Epidermal melanocyte (primary cell): ENCODE data around the gene COPG1.
A peak's percentile ranks its signal among the peaks of the same experiment; 100 is the strongest.

Experiments used
- DNase-seq: peaks from one replicate; pipeline ENCODE4 v3.0.0; 2011; ENCODE audit warnings: low spot score; ENCODE audit not compliant: insufficient read length

Gene COPG1

DNA sequence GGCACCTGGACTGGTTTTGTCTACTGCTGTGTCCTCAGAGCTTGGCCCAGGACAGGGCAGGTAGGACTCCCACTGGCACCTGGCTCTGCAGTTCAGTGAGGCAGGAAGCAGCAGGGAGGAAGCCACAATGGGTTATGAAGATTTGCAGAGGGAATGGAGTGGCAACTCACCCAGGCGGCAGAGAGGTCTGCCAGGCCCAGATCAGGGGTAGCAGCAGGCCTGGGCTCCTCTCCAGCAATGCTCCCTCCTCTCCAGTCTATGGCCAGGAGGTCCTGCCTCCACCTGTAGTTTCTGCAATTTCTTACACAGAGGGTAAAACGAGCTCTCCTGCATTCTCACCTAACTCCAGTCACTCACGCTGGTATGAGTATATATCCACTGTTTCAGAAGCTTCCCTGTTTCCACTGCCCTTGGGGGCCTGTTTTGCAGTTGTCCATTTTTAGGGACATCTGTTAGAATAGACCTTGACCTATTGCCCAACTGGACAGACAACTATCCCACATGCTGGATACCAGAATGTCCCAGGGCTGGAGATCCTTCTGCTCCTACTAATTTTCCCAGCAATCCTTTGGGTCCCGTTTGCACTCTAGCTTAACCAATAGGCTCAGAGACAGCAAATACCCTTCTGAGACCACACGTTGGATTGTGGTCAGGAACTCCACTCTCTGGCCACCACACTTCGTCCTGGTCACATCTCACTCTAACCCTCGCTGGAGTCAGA is 64.4 kb downstream of the COPG1 start:
- DNase-seq, result no peak

DNA sequence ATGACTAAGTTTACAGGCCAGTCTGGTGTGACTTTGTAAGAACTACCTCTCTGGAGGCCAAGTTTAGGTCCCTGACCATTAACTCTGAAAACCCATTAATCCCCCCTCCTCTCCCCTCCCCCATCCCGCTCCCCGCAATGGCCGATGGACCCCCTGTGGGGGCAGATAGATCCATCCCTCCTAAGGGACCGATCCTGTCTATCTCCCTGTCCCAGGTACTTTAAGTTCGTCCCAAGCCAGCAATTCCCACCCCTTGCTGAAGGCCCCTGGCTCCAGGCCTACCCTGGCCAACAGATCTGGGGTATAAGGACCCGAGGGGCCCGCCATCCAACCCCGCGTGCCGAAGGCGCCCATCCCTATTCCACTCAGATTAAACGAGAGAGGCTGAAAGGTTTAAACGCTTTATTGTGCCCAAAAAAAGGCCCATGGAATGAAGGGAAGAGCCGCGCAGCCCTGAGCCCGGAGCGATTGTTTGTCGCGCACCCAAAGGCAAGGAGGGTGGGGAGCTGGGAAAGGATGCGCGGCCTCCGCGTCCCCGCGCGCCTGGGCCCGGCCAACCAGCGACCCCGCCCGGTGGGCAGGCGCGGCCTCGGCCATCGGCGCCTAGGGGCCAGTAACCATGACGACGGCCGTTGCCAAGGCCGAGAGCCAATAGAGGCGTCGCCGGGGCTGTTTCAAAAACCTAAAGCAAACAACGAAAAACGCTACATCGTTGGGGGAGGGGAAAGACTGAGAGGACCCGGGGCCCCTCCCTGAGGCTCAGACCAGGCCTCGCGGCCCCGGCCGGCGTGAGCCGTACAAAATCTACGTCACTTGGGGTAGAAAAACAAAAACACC is 65.2 kb downstream of the COPG1 start:
- DNase-seq, result peak; percentile 90

DNA sequence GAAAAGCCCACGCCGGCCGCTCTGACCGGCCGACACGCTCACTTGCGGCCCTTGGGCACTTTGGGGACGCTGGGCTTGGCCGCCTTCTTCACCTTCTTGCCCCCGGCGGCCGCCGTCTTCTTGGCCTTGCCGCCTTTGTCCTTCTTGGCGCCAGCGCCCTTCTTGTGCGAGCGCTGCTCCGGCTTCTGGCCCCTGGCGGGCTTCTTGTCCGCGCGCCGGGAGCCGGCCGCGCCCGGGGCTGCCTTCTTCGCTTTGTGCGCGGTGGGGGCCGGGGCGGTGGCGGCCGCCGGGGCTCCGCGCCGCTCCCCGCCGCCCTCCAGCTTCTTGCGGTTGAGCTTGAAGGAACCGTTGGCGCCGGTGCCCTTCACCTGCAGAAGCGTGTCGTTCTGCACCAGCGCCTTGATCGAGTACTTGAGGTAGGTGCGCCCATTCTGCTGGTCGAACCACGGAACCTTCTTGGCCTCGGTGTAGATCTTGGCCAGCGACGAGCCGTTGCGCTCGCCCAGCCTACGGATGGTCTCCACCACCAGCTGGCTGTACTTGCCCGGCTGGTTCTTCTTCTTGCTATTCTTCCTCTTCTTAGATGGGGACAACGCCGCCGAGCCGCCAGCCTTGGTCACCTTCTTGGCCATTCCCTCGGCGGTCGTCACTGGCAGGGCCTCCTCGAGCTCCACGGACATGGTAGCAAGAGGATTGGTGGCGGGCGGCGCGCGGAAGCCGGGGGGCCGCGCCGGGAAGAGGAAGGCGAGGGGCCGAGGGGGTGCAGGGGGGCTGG is 66.0 kb downstream of the COPG1 start:
- no peak for DNase-seq

DNA sequence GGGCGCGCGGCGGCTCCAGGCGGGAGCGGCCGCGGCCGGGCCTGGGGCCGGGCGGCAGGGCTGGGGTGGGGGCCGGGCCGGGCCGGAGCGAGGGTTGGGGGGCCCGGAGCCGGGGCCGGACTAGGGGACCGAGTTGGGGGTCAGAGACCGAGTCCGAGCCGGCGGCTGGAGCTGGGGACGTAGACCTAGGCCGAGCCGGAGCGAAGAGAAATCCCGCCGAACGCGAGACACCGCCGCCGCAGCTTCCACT is 66.5 kb downstream of the COPG1 start:
- no peak for DNase-seq

DNA sequence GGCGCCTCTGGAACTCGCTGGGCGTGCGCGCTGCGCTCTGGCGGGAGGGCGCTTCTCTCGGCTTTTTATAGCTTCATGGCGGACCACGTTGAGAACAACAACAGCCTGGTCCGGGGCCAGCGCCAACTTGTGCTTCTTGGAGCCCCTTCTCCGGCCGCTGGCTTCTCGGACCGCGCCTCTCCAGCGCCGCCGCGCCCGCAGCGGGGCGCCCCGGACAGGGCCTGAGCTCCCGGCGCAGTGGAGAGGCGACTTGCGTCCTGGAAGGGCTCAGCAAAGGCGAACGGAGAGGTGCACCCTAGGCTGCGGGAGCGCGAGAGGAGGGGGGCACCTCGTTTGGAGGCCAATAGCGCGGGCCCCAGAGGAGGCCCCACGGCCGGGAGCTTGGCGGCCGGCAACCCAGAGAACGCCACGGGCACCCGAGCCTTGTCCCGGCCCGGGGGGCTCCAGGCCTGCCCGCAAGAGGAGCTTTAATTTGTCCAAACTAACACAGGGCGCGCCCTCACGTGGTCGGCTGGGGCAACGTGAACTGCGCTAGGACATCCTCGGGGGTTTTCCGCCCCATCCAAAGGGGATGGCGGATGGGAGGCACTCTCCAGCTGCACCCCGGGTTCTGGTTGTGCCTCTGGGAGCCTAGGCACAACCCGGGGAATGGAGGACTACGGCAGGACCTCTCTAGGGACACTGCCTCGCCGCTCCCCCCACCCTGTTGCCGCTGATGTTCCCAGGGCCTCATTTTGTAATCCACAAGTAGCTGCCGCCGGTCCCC is 67.0 kb downstream of the COPG1 start:
- DNase-seq, result peak; percentile 77

DNA sequence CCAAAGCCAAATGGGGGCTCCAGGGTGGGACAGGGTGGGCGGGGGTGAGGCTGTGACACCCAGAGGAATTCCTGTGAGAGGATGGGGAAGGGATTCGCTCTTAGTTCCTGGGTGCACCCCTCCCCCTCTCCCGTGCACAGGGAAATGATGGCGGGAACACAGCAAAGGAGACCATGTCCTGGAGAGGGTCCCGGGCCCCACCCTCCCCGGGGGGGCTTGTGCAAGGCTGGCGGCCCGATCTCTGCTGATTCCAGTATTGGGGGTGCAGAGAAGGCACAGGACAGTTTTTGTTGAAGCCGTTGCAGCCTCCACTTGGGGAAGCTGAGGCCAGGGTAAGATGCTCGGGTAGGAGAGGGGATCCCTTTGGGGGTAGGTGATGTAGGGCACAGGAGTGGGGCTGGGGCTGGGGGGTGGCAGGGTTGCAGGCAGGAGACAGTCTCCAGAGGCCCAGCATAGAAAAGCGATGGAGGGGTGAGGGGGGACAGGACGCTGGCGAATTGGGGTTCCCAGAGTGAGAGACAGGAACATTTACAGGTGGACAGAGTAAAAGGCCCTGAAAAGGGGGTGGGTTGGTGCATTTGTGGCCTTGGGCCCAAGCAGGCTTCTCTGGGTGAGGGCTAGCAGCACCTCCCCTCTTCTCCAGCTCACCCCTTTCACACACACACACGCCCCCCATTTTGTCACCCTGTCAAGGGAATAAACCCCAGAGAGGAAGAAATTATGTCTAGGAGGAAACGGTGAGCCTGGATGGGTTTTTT is 67.8 kb downstream of the COPG1 start:
- DNase-seq, result no peak

DNA sequence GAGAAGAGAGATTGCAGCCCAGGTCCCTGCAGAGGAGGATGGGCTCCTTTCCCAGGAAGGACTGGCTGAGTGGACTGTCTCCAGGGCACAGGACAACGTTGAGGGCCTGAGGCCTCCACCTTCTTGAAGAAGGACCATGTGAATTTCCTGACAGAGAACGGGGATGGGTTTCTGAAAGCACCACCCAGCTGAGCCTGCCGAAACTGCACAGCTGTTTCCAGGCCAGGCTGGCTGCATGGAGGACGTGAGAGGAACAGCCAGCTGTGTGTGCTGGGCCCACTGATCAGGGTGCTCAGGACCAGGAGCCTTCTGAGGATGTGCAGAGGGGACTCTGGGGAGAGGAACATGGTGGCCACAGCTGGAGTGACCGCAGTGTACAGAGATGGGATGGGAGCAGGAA is 68.4 kb downstream of the COPG1 start:
- DNase-seq, result no peak

DNA sequence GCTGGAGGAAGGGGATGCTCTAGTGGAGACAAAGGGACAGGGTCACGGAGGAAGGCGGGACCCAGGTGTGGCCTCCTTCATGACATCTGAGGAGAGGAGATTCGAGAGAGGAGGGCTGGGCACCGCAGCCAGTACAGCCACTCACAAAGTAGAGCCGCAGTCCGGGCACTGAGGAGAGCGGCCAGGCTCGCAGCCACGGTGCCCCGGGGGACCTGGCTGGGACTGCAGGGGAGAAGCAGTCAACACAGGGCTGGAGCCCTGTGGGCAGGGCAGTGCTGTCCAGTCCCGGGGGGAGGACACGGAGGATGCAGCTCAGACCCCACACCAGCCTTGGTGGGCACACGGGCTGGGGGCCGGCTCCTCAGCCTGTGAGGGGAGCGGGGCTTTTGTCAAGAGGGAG is 69.5 kb downstream of the COPG1 start:
- DNase-seq, result no peak

DNA sequence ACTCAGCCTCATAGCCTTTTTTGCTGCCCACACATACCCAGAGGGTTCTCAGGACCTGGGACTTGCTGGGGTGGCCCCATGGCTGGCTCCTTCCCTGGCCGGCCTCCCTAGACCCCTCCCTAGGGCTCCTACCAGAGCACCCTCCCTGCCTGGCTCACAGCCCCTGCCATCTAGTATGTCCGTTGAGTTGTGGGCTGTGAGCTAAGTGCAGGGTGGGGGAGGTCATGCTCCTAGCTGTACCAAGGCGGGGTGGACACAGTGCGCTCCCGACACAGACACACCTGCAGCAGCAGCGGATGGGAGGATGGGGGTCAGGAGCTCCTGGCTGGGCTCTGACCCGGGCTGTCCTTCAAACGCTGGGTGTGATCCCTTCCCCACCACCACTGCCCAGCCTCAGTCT is 70.9 kb downstream of the COPG1 start:
- no peak for DNase-seq

DNA sequence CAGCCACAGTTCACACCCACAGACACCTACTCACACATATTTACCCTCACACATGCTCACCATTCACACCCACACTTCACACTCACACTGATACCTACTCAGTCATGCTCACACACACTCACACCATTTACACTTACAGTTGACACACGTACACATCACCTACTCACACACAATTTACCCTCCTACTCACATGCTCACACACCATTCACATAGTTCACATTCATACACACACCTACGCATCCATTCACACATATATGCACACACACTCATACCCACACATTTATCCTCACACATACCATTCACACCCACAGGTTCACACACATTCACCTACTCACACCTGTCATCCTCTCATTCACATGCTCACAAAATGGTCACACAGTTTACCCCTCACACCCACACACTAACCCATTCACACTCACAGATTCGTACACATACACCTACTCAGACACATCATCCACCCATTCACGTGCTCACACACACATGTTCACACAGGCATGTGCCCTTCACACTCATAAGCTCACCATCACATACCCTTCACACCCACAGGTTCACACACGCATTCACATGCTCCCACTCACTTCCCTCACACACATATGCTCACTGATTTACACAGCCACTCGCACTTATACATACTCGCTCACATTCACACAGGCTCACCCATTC is 71.5 kb downstream of the COPG1 start:
- no peak for DNase-seq

DNA sequence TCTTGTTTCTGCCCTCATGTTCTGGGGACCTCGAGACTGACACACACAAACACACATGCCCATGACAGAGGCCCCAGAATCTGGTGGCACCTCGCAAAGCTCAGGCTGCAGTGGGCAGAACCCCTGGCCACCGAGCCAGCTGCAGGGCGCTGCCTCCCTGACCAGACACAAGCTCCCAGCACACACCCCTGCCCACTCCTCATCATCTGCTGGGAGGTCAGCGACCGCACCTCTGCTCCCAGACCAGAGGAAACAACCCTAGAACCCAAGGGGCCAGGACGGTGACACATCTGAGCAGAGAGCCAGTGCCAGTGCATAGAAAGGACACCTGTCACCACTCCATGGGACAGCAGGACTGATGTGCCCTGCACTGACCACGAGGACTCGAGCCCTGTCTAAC is 72.5 kb downstream of the COPG1 start:
- no peak for DNase-seq

DNA sequence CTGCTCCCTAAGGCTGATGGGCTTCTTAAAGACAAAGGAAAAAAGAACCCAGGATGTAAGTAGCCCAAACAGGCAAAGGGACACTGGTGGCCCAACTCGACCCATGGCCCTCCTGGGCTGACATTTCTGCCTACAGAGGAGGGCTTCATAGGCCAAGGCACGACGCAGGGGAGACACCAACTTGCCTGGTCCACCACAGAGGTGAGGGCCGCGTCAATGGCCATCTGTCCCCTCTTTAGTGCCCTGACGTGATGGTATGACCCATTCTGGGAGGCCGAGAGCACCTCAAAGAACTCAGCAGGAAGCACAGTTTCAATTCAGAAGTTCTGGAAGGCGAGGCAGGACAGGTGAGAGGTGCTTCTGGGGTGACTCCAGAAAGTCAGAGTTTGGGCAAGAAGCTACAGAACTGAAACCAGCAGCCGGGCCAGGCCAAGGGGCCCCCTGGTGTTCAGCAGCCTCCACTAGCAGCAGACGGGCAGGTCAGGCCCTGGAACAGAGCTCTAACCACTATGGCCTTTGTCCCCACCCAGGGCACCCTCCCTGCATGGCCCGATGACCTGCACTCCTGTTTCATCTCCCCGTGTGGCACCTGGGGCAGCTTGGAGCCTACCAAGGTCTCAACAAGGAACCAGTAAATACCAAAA is 74.4 kb downstream of the COPG1 start:
- no peak for DNase-seq

DNA sequence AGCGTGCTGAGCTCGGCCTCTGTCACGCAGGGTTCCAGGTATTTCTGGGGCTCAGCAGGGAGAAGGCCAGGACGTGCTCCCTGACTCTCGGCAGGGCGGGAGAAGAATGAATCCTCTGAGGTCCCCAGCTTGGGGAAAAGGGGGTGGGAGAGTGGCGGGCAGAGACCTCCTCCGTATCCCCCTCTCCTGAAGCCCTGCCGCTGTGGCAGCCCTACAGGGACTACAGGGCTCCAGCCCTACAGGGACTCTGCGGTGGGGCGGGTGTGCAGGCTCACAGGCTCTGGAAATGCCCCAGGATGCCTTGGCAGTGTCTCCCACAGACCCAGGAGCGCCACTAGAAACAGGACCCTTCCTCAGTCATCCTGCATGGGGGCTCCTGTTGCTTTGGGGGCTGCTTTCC is 75.4 kb downstream of the COPG1 start:
- no peak for DNase-seq

DNA sequence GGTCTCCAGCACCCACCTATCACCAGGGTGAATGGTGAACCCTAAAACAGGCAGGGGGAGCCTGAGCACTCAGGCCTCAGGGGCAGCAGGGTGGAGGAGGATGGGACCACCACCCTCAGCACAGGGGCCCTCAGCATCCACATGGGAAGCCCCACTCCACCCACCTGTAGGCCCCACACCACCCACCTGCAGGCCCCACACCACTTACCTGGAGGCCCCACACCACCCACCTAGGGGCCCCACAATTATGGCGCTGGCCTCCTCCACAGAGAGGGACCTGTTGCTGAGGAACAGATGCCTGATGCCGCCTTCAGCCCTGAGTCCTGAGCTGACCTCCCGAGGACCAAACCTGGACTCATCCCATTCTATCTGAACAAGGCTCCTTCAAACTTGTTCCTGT is 76.0 kb downstream of the COPG1 start:
- no peak for DNase-seq

DNA sequence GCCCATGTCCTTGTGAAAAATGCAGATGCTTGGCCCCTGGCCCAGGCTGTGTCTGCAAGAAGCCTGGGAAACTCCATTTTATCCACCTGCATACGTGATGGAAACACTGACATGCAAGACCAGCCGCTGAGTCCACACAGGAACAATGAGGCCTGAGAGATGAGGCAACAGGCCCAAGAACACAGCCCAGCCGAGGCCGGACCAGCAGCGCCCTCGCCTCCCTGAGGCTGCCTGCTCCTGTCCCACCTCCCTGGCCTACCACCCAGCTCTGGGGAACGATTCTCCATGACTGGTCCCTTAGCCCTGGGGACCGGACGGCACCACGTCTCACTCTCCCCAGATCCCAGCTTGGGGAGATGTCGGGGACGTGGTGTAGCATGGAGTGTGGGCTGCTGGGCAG is 76.7 kb downstream of the COPG1 start:
- DNase-seq, result no peak

DNA sequence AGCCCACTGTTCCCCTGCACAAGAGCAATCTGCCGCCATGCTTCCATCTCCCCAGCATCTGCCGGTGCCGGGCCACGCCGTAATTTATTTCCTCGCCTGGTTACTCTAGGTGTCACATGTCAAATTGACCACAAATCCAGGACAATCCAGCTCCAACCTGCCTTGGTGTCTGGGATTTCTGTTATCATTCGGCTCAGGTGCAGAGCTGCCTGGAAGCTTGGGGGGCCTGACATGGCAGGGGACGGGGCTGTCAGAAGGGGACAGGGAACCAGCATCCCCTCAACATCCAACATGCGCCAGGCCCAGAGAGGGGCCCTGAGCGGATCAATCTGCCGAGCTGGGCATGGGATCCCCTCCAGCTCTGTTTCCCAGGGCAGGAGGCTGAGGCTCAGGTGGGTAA is 77.2 kb downstream of the COPG1 start:
- no peak for DNase-seq
